Renal cortical epithelial cell (primary cell): ENCODE data around the gene HLA-A. TPM values are rescaled to one million over a fixed set of nuclear protein-coding genes. Genes with fewer than 3 reads are reported as not detected.
"Not testable (repeated sequence)": the region's sequence is repeated elsewhere in the genome, so short reads cannot be mapped to it uniquely, and the experiment has no call there.

Experiments used
- DNase-seq: peaks from one replicate; pipeline ENCODE4 v3.0.0-alpha.2; 2011; ENCODE audit warnings: low read depth
- total RNA-seq: library from RNA; depleted of rRNA; stranded (reverse); fragments of >200 nt; gene quantifications from 2 replicates; pipeline ENCODE4 v1.2.3, GENCODE V29; 2014

Gene HLA-A
- 611 and 802 TPM in 2 replicates for total RNA-seq

GRCh38 chr6:29942275-29943052 lies at the start of gene HLA-A:
HLA-A (plus strand) TSS chr6:29942532; CDS start chr6:29942554, 22 bp downstream.
- DNase-seq = peak; percentile 90

- DNase-seq = no peak
Observed at GRCh38 chr6:29892696-29893095, 49.6 kb upstream of the HLA-A start.

- DNase-seq = no peak
Observed at GRCh38 chr6:29899281-29899680, 43.1 kb upstream of the HLA-A start.

- DNase-seq = no peak
Observed at GRCh38 chr6:29905286-29905685, 37.0 kb upstream of the HLA-A start.

- peak; percentile 33 for DNase-seq
Observed at GRCh38 chr6:29907637-29908340, 34.5 kb upstream of the HLA-A start.

GRCh38 chr6:29908341-29908662 lies 34.0 kb upstream of the HLA-A start:
- DNase-seq = no peak

GRCh38 chr6:29908710-29909109 lies 33.6 kb upstream of the HLA-A start:
- DNase-seq = peak; percentile 62

- peak; percentile 64 for DNase-seq
Observed at GRCh38 chr6:29909985-29910384, 32.3 kb upstream of the HLA-A start.

GRCh38 chr6:29912840-29913239 lies 29.5 kb upstream of the HLA-A start:
- no peak for DNase-seq

- no peak for DNase-seq
Observed at GRCh38 chr6:29916741-29917140, 25.6 kb upstream of the HLA-A start.

- DNase-seq = no peak
Observed at GRCh38 chr6:29917857-29918256, 24.5 kb upstream of the HLA-A start.

GRCh38 chr6:29919506-29920445 lies 22.6 kb upstream of the HLA-A start:
- no peak for DNase-seq

- no peak for DNase-seq
Observed at GRCh38 chr6:29924287-29924686, 18.0 kb upstream of the HLA-A start.

- peak; percentile 67 for DNase-seq
Observed at GRCh38 chr6:29924731-29925130, 17.6 kb upstream of the HLA-A start.

GRCh38 chr6:29925321-29925720 lies 17.0 kb upstream of the HLA-A start:
- no peak for DNase-seq

- DNase-seq = no peak
Observed at GRCh38 chr6:29925727-29926412, 16.5 kb upstream of the HLA-A start.

- DNase-seq = peak; percentile 26
Observed at GRCh38 chr6:29926413-29927274, 15.7 kb upstream of the HLA-A start.

GRCh38 chr6:29927275-29927569 lies 15.1 kb upstream of the HLA-A start:
- DNase-seq = no peak

- no peak for DNase-seq
Observed at GRCh38 chr6:29927841-29928388, 14.4 kb upstream of the HLA-A start.

GRCh38 chr6:29930047-29930446 lies 12.3 kb upstream of the HLA-A start:
- not testable (repeated sequence) for DNase-seq

GRCh38 chr6:29933955-29934354 lies 8.4 kb upstream of the HLA-A start:
- no peak for DNase-seq
